ENCODE measurements around the gene DSG1.

Gene DSG1

GRCh38 chr18:31380912-31381311 is 63.0 kb downstream of the DSG1 start:
- no peaks in the 10 kb centered on the region for H3K27me3 ChIP-seq (replicated peaks; ENCODE audit: control insufficient read depth, insufficient read depth, low read length, poor library complexity, severe bottlenecking)
- DNase-seq = no peak
- no peak overlapping the region for H3K4me3 ChIP-seq (ENCODE audit: insufficient read depth, low read depth, low read length, poor library complexity, severe bottlenecking)
- no peaks in the 10 kb centered on the region for H3K4me1 ChIP-seq (ENCODE audit: control insufficient read depth, insufficient read depth, low read length, poor library complexity, severe bottlenecking)
- no peak overlapping the region for H3K27ac ChIP-seq (ENCODE audit: insufficient read depth, low read length, poor library complexity, severe bottlenecking)
- no peaks in the 10 kb centered on the region for H3K36me3 ChIP-seq (ENCODE audit: control insufficient read depth, insufficient read depth, low read length)
- H3K9me3 ChIP-seq (ENCODE audit: control insufficient read depth, low read length) = no peaks in the 10 kb centered on the region

DNA sequence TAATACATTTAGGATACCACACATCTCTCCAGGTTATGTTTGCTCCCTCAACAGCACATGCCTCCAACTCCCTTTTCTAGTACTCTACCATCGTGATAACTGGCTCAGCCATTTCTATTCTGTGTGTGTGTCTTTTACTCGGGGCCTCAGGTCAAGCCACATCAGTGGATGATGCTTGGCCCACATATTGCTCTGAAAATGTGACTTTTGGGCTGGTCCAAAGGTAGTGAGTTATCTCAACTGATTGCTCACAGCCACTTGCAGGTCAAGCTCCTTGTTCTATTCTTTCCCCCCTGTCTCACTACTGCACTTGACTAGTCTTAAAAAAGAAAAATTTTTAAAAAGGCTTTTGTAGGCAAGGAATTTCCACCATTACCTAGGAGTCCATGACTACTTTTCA is 64.1 kb downstream of the DSG1 start:
- no peaks in the 10 kb centered on the region for H3K27me3 ChIP-seq (replicated peaks; ENCODE audit: control insufficient read depth, insufficient read depth, low read length, poor library complexity, severe bottlenecking)
- no peaks in the 10 kb centered on the region for H3K4me1 ChIP-seq (ENCODE audit: control insufficient read depth, insufficient read depth, low read length, poor library complexity, severe bottlenecking)
- no peak for DNase-seq
- H3K36me3 ChIP-seq (ENCODE audit: control insufficient read depth, insufficient read depth, low read length) = no peaks in the 10 kb centered on the region
- no peak overlapping the region for H3K4me3 ChIP-seq (ENCODE audit: insufficient read depth, low read depth, low read length, poor library complexity, severe bottlenecking)
- no peak overlapping the region for H3K27ac ChIP-seq (ENCODE audit: insufficient read depth, low read length, poor library complexity, severe bottlenecking)
- H3K9me3 ChIP-seq (ENCODE audit: control insufficient read depth, low read length) = no peaks in the 10 kb centered on the region

DNA sequence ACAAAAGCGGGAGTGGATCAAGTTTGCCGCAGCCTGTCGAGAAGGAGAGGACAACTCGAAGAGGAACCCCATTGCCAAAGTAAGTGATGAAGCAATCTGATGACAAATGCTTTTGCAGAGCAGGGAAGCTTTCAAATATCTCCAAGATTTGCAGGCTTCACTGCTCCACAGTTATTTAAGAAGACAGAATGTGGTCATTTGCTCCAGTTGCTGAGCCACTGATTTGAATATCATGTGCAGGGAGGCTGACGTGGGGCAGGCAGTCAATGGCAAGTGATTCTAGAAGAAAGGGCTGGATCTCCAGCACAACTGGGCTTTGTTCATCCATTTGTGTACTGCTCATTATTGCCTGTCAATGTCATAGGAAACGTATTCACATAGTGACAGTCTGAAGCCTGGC is 68.8 kb downstream of the DSG1 start:
- DNase-seq = no peak
- Histone ChIP-seq H3K36me3 (ENCODE audit: control insufficient read depth, insufficient read depth, low read length) (no peaks in the 10 kb centered on the region), H3K27ac (ENCODE audit: insufficient read depth, low read length, poor library complexity, severe bottlenecking) (no peak overlapping the region), H3K4me1 (ENCODE audit: control insufficient read depth, insufficient read depth, low read length, poor library complexity, severe bottlenecking) (no peaks in the 10 kb centered on the region), H3K9me3 (ENCODE audit: control insufficient read depth, low read length) (no peaks in the 10 kb centered on the region), H3K4me3 (ENCODE audit: insufficient read depth, low read depth, low read length, poor library complexity, severe bottlenecking) (no peak overlapping the region), H3K27me3 (replicated peaks; ENCODE audit: control insufficient read depth, insufficient read depth, low read length, poor library complexity, severe bottlenecking) (no peaks in the 10 kb centered on the region)

DNA sequence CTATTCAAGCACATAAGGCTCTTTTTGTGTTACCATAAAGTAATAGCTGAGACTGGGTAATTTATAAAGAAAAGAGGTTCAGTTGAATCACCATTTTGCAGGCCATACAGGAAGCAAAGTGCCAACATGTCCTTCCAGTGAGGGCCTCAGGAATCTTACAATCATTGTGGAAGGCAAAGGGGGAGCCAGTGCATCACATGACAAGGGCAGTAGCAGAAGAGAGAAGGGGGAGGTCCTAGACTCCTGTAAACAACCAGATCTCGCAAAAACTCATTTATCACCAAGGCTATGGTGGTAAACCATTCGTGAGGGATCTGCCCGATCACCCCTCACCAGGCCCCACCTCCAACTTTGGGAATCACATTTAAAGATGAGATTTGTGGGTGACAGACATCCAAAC is 75.3 kb downstream of the DSG1 start:
- no peak overlapping the region for H3K27ac ChIP-seq (ENCODE audit: insufficient read depth, low read length, poor library complexity, severe bottlenecking)
- no peaks in the 10 kb centered on the region for H3K9me3 ChIP-seq (ENCODE audit: control insufficient read depth, low read length)
- no peaks in the 10 kb centered on the region for H3K36me3 ChIP-seq (ENCODE audit: control insufficient read depth, insufficient read depth, low read length)
- H3K27me3 ChIP-seq (replicated peaks; ENCODE audit: control insufficient read depth, insufficient read depth, low read length, poor library complexity, severe bottlenecking) = no peaks in the 10 kb centered on the region
- no peak for DNase-seq
- no peaks in the 10 kb centered on the region for H3K4me1 ChIP-seq (ENCODE audit: control insufficient read depth, insufficient read depth, low read length, poor library complexity, severe bottlenecking)
- no peak overlapping the region for H3K4me3 ChIP-seq (ENCODE audit: insufficient read depth, low read depth, low read length, poor library complexity, severe bottlenecking)

GRCh38 chr18:31396796-31397612 is 79.0 kb downstream of the DSG1 start:
- Histone ChIP-seq H3K4me3 (ENCODE audit: insufficient read depth, low read depth, low read length, poor library complexity, severe bottlenecking) (no peak overlapping the region), H3K9me3 (ENCODE audit: control insufficient read depth, low read length) (no peaks in the 10 kb centered on the region), H3K36me3 (ENCODE audit: control insufficient read depth, insufficient read depth, low read length) (no peaks in the 10 kb centered on the region), H3K27ac (ENCODE audit: insufficient read depth, low read length, poor library complexity, severe bottlenecking) (no peak overlapping the region), H3K4me1 (ENCODE audit: control insufficient read depth, insufficient read depth, low read length, poor library complexity, severe bottlenecking) (no peaks in the 10 kb centered on the region), H3K27me3 (replicated peaks; ENCODE audit: control insufficient read depth, insufficient read depth, low read length, poor library complexity, severe bottlenecking) (no peaks in the 10 kb centered on the region)
- no peak for DNase-seq

DNA sequence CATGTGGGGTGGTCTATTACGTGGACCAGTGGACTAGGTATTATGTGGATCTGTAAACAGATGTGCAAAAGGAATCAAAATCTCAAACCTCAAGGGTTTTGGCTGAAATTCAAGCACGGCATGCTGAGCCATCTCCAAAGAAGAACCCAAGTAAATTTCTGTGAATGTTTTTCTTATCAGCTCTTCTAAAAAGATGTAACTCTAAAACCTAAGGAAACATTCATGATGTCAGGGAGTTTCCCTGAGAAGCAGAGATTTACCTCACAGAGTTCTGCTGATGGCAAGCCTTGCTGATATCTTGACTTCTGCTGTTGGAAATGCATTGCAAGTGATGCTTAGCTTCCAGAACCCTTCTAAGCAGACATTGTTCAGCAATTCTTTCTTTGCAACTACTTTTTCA is 80.2 kb downstream of the DSG1 start:
- H3K27ac ChIP-seq (ENCODE audit: insufficient read depth, low read length, poor library complexity, severe bottlenecking) = no peak overlapping the region
- H3K9me3 ChIP-seq (ENCODE audit: control insufficient read depth, low read length) = no peaks in the 10 kb centered on the region
- H3K4me1 ChIP-seq (ENCODE audit: control insufficient read depth, insufficient read depth, low read length, poor library complexity, severe bottlenecking) = no peaks in the 10 kb centered on the region
- H3K27me3 ChIP-seq (replicated peaks; ENCODE audit: control insufficient read depth, insufficient read depth, low read length, poor library complexity, severe bottlenecking) = no peaks in the 10 kb centered on the region
- no peak for DNase-seq
- no peak overlapping the region for H3K4me3 ChIP-seq (ENCODE audit: insufficient read depth, low read depth, low read length, poor library complexity, severe bottlenecking)
- H3K36me3 ChIP-seq (ENCODE audit: control insufficient read depth, insufficient read depth, low read length) = no peaks in the 10 kb centered on the region

DNA sequence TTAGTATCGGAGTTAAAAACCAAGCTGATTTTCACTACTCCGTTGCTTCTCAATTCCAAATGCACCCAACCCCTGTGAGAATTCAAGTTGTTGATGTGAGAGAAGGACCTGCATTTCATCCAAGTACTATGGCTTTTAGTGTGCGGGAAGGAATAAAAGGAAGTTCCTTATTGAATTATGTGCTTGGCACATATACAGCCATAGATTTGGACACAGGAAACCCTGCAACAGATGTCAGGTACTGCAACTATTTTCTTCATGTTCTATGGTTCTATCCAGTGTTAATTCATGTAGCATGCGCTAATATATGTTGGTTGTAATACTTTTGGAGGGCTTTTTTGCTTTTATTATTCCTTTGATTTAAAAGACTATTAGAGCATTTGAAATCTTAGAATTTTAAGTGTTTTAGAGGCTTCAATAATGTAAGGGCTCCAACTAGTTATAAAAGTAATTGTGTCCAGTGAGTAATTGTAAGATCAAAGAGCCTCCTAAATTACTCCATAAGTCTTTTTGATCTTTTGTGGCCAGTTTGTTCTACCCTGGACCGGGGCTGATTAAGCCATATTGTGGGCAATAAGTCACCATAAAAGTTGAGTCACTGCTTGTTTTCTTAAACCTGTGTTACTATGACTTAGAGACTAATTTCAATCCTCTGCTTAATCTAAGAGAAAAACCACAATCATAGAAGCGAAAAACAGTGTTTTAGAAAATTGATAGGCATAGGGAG is 81.5 kb downstream of the DSG1 start:
- no peak for DNase-seq
- Histone ChIP-seq H3K27ac (ENCODE audit: insufficient read depth, low read length, poor library complexity, severe bottlenecking) (no peak overlapping the region), H3K36me3 (ENCODE audit: control insufficient read depth, insufficient read depth, low read length) (no peaks in the 10 kb centered on the region), H3K4me1 (ENCODE audit: control insufficient read depth, insufficient read depth, low read length, poor library complexity, severe bottlenecking) (no peaks in the 10 kb centered on the region), H3K4me3 (ENCODE audit: insufficient read depth, low read depth, low read length, poor library complexity, severe bottlenecking) (no peak overlapping the region), H3K27me3 (replicated peaks; ENCODE audit: control insufficient read depth, insufficient read depth, low read length, poor library complexity, severe bottlenecking) (no peaks in the 10 kb centered on the region), H3K9me3 (ENCODE audit: control insufficient read depth, low read length) (no peaks in the 10 kb centered on the region)

- H3K9me3 ChIP-seq (ENCODE audit: control insufficient read depth, low read length) = no peaks in the 10 kb centered on the region
- H3K4me1 ChIP-seq (ENCODE audit: control insufficient read depth, insufficient read depth, low read length, poor library complexity, severe bottlenecking) = no peaks in the 10 kb centered on the region
- no peaks in the 10 kb centered on the region for H3K36me3 ChIP-seq (ENCODE audit: control insufficient read depth, insufficient read depth, low read length)
- DNase-seq = no peak
- no peak overlapping the region for H3K27ac ChIP-seq (ENCODE audit: insufficient read depth, low read length, poor library complexity, severe bottlenecking)
- H3K4me3 ChIP-seq (ENCODE audit: insufficient read depth, low read depth, low read length, poor library complexity, severe bottlenecking) = no peak overlapping the region
- H3K27me3 ChIP-seq (replicated peaks; ENCODE audit: control insufficient read depth, insufficient read depth, low read length, poor library complexity, severe bottlenecking) = no peaks in the 10 kb centered on the region
Observed at GRCh38 chr18:31401156-31402025, 83.4 kb downstream of the DSG1 start.

- Histone ChIP-seq H3K36me3 (ENCODE audit: control insufficient read depth, insufficient read depth, low read length) (no peaks in the 10 kb centered on the region), H3K4me1 (ENCODE audit: control insufficient read depth, insufficient read depth, low read length, poor library complexity, severe bottlenecking) (no peaks in the 10 kb centered on the region), H3K27ac (ENCODE audit: insufficient read depth, low read length, poor library complexity, severe bottlenecking) (no peak overlapping the region), H3K27me3 (replicated peaks; ENCODE audit: control insufficient read depth, insufficient read depth, low read length, poor library complexity, severe bottlenecking) (no peaks in the 10 kb centered on the region), H3K4me3 (ENCODE audit: insufficient read depth, low read depth, low read length, poor library complexity, severe bottlenecking) (no peak overlapping the region), H3K9me3 (ENCODE audit: control insufficient read depth, low read length) (no peaks in the 10 kb centered on the region)
- DNase-seq = no peak
Observed at GRCh38 chr18:31402026-31402373, 84.0 kb downstream of the DSG1 start.

DNA sequence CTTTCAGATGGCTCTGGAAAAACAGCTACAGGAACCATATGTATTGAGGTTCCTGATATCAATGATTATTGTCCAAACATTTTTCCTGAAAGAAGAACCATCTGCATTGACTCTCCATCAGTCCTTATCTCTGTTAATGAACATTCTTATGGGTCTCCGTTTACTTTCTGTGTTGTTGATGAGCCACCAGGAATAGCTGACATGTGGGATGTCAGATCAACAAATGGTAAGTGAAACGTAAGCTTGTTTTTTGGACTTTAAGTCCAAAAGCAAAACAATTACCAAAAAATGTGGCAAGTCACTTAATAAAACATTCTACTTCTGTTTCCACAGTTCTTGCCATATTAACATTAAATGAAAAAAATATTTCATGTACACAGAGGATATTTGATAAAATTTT is 85.4 kb downstream of the DSG1 start:
- no peak overlapping the region for H3K4me3 ChIP-seq (ENCODE audit: insufficient read depth, low read depth, low read length, poor library complexity, severe bottlenecking)
- no peaks in the 10 kb centered on the region for H3K36me3 ChIP-seq (ENCODE audit: control insufficient read depth, insufficient read depth, low read length)
- no peaks in the 10 kb centered on the region for H3K9me3 ChIP-seq (ENCODE audit: control insufficient read depth, low read length)
- H3K27ac ChIP-seq (ENCODE audit: insufficient read depth, low read length, poor library complexity, severe bottlenecking) = no peak overlapping the region
- no peak for DNase-seq
- H3K4me1 ChIP-seq (ENCODE audit: control insufficient read depth, insufficient read depth, low read length, poor library complexity, severe bottlenecking) = no peaks in the 10 kb centered on the region
- no peaks in the 10 kb centered on the region for H3K27me3 ChIP-seq (replicated peaks; ENCODE audit: control insufficient read depth, insufficient read depth, low read length, poor library complexity, severe bottlenecking)

Measured in effector memory CD4-positive, alpha-beta T cell (primary cell).